AG04449 (cell line): ENCODE data around the gene POU2F1.

Experiments
- CTCF ChIA-PET: fragments of 350-600 bp; formaldehyde crosslinking; extraction: SDS; loops from one replicate; lab custom pipeline; 2021; ENCODE audit warnings: antibody characterized with exemption; lab: Yijun Ruan, JAX
- POLR2A ChIA-PET: fragments of 400-600, 350-600 bp; formaldehyde crosslinking; extraction: SDS; loops from one replicate; lab custom pipeline; 2020; ENCODE audit warnings: antibody characterized with exemption, inconsistent platforms; lab: Yijun Ruan, JAX
- DNase-seq: peaks from one replicate; pipeline ENCODE4 v3.0.0-alpha.2; 2010; ENCODE audit warnings: low read depth, low spot score
- H3K4me3 ChIP-seq: 2 replicates; pipeline ENCODE4 v1.5.1; 2011; ENCODE audit warnings: low read depth, mild to moderate bottlenecking, control low read depth, low read length
- TF ChIP-seq, protein P1 (sequence below): IDR thresholded peaks from one replicate; pipeline ENCODE4 v1.5.1; 2011; ENCODE audit warnings: mild to moderate bottlenecking, moderate library complexity, low read length, control low read depth, inconsistent platforms; ENCODE audit not compliant: insufficient read depth; ENCODE audit errors: missing control alignments

The POU2F1 gene

GRCh38 chr1:167454894-167455785 lies 234.5 kb downstream of the POU2F1 start:
- POLR2A ChIA-PET = interaction anchor here (1.3 kb wide), 1 partner anchor 235 kb away, joined by 3 read pairs; no protein-coding TSS in a partner anchor
- no peak for DNase-seq
- H3K4me3 ChIP-seq = peak overlapping the region; percentile 66
- TF ChIP-seq, protein P1, sequence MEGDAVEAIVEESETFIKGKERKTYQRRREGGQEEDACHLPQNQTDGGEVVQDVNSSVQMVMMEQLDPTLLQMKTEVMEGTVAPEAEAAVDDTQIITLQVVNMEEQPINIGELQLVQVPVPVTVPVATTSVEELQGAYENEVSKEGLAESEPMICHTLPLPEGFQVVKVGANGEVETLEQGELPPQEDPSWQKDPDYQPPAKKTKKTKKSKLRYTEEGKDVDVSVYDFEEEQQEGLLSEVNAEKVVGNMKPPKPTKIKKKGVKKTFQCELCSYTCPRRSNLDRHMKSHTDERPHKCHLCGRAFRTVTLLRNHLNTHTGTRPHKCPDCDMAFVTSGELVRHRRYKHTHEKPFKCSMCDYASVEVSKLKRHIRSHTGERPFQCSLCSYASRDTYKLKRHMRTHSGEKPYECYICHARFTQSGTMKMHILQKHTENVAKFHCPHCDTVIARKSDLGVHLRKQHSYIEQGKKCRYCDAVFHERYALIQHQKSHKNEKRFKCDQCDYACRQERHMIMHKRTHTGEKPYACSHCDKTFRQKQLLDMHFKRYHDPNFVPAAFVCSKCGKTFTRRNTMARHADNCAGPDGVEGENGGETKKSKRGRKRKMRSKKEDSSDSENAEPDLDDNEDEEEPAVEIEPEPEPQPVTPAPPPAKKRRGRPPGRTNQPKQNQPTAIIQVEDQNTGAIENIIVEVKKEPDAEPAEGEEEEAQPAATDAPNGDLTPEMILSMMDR = no peak
- CTCF ChIA-PET = interaction anchor here (1.0 to 2.8 kb wide), 10 partner anchors 10 to 396 kb away, joined by 3 to 14 read pairs (median 4); no protein-coding TSS in a partner anchor

GRCh38 chr1:167455786-167456446 lies 235.2 kb downstream of the POU2F1 start:
- DNase-seq = no peak
- ChIA-PET POLR2A (interaction anchor here (1.3 kb wide), 1 partner anchor 236 kb away, joined by 3 read pairs; no protein-coding TSS in a partner anchor), CTCF (interaction anchor here (1.0 to 1.7 kb wide), 6 partner anchors 9 to 188 kb away, joined by 3 to 6 read pairs (median 4); no protein-coding TSS in a partner anchor)
- H3K4me3 ChIP-seq = peak overlapping the region; percentile 66
- TF ChIP-seq, protein P1 = no peak

- ChIA-PET POLR2A (no interaction called here), CTCF (interaction anchor here (1.1 to 1.7 kb wide), 4 partner anchors 8 to 189 kb away, joined by 3 to 4 read pairs (median 4); no protein-coding TSS in a partner anchor)
- H3K4me3 ChIP-seq = no peak overlapping the region
- DNase-seq = no peak
- TF ChIP-seq, protein P1 = no peak
These were observed 235.8 kb downstream of the POU2F1 start for GRCh38 chr1:167456524-167456923.

GRCh38 chr1:167456926-167457325 lies 236.2 kb downstream of the POU2F1 start:
- no peak for DNase-seq
- POLR2A ChIA-PET = no interaction called here
- TF ChIP-seq, protein P1 = no peak
- no peak overlapping the region for H3K4me3 ChIP-seq
- CTCF ChIA-PET = interaction anchor here (0.6 to 1.3 kb wide), 3 partner anchors 10 to 236 kb away, joined by 3 to 5 read pairs (median 4); partner anchors contain the start of gene POU2F1

- ChIA-PET CTCF (interaction anchor here (1.1 to 1.2 kb wide), 2 partner anchors 77 to 238 kb away, joined by 4 to 5 read pairs; partner anchors contain the start of gene POU2F1), POLR2A (no interaction called here)
- TF ChIP-seq, protein P1 = no peak
- no peak for DNase-seq
- H3K4me3 ChIP-seq = no peak overlapping the region
These were observed 237.4 kb downstream of the POU2F1 start for GRCh38 chr1:167457936-167458584.
